Transverse colon (tissue), 4 donors: ENCODE measurements around the gene DLGAP1. TPM values are rescaled to one million over a fixed set of nuclear protein-coding genes. Genes with fewer than 3 reads are reported as not detected.

Experiments used
- DNase-seq: peaks from one replicate; pipeline ENCODE4 v3.0.0-alpha.2; 2019
- H3K27ac ChIP-seq, 4 donors: fragments of 200-600 bp; sonication (generic); 2 replicates each; pipeline ENCODE4 v1.5.1; 2016 to 2018; ENCODE audit warnings: inconsistent platforms in 4 of 4
- H3K27me3 ChIP-seq: fragments of 200-600 bp; sonication (generic); 2 replicates; pipeline ENCODE4 v1.5.1; 2017; ENCODE audit warnings: inconsistent platforms
- H3K36me3 ChIP-seq, 4 donors: fragments of 200-600 bp; sonication (generic); 2 replicates each; pipeline ENCODE4 v1.5.1; 2017 to 2019; ENCODE audit warnings: inconsistent platforms in 4 of 4
- H3K4me1 ChIP-seq, 4 donors: fragments of 200-600 bp; sonication (generic); 2 replicates each; pipeline ENCODE4 v1.5.1; 2017 to 2020; ENCODE audit warnings: inconsistent platforms in 4 of 4
- H3K4me3 ChIP-seq, 4 donors: fragments of 200-600 bp; sonication (generic); 1 replicate in 1 of 4; 2 replicates in 3 of 4; pipeline versions ENCODE4 v1.5.1 to v1.6.1; 2017 to 2019; ENCODE audit warnings: inconsistent platforms in 4 of 4
- H3K9me3 ChIP-seq, 2 donors: fragments of 200-600 bp; sonication (generic); 2 replicates each; pipeline ENCODE4 v1.5.1; 2017 to 2019; ENCODE audit warnings: inconsistent platforms in 2 of 2
- CTCF ChIP-seq, 5 experiments: fragments of 200-600 bp in 3 of 5; fragments of 450-650 bp in 2 of 5; sonication (generic) in 3 of 5; IDR thresholded peaks; 1 replicate in 2 of 5; 2 replicates in 3 of 5; pipeline ENCODE4 v1.5.1; 2016 to 2017; ENCODE audit warnings: antibody characterized with exemption in 5 of 5, inconsistent platforms in 3 of 5, mild to moderate bottlenecking in 2 of 5, moderate library complexity in 1 of 5
- EP300 ChIP-seq: sonication (generic); formaldehyde crosslinking; IDR thresholded peaks from one replicate; pipeline ENCODE4 v1.6.1; 2017; ENCODE audit warnings: antibody characterized with exemption, low read depth
- POLR2A ChIP-seq: fragments of 450-650 bp; IDR thresholded peaks from one replicate; pipeline ENCODE4 v1.6.1; 2016; ENCODE audit warnings: antibody characterized with exemption, mild to moderate bottlenecking, moderate library complexity
- POLR2AphosphoS5 ChIP-seq, 3 donors: sonication (generic); formaldehyde crosslinking; IDR thresholded peaks; one replicate each; pipeline ENCODE4 v1.6.1; 2016; ENCODE audit warnings: antibody characterized with exemption in 3 of 3
- WGBS, 2 donors: methylation state at CpG; one replicate each; pipeline ENCODE4 v1.1.5; 2018; ENCODE audit warnings: low coverage in 1 of 2; 5-methylcytosine and 5-hydroxymethylcytosine counted together
- in situ Hi-C, 4 donors: fragments of 200-750 bp; cut with MboI; loops; one replicate each; pipeline versions ENCODE4 v1.15.0 to v1.15.1; 2017; ENCODE audit warnings: low sequenced_read_pairs in 3 of 4, low pct_ligation_motif_present in 1 of 4, low pct_unique_long_range_greater_than_20kb in 1 of 4
- intact Hi-C: fragments of 100-400 bp; cut with DNase I; formaldehyde crosslinking; loops from one replicate; pipeline ENCODE4 v1.15.1; 2023; ENCODE audit warnings: low total_unique reads
- total RNA-seq, 4 donors: library from RNA; depleted of rRNA; stranded (reverse); fragments of >200 nt; gene quantifications; one replicate each; pipeline ENCODE4 v1.1.0, GENCODE V29; 2016

The DLGAP1 gene
- total RNA-seq, 4 donors from 2014 or later, result 2.7 to 7.2 (median 3.3) TPM

- no peak overlapping the region for H3K4me3 ChIP-seq
- H3K4me1 ChIP-seq, result no peaks in the 10 kb centered on the region
- intact Hi-C loops (no loop called here), in situ Hi-C loops (loop anchor here in 1 of 4 donors (25.0 kb wide), 1 partner anchor 176 kb away; no protein-coding TSS in a partner anchor)
- TF ChIP-seq POLR2A (no peak), EP300 (no peak), CTCF (IDR thresholded peaks at IDR 0.05) (no peak), POLR2AphosphoS5 (IDR thresholded peaks at IDR 0.05) (no peak)
- no peaks in the 10 kb centered on the region for H3K27me3 ChIP-seq
- H3K27ac ChIP-seq, result no peak overlapping the region
- H3K36me3 ChIP-seq, result no peaks in the 10 kb centered on the region
- DNase-seq, result no peak
- H3K9me3 ChIP-seq, result no peaks in the 10 kb centered on the region
- 79 to 82% methylated on average over 4 of the region's 4 CpGs for WGBS, 2 donors
Observed at GRCh38 chr18:3863006-3863405, 592.1 kb downstream of the DLGAP1 start.

- intact Hi-C loops (no loop called here), in situ Hi-C loops (loop anchor here in 1 of 4 donors (25.0 kb wide), 1 partner anchor 174 kb away; no protein-coding TSS in a partner anchor)
- WGBS, 2 donors, result 60 to 83% methylated on average over 1 of the region's 1 CpG
- no peaks in the 10 kb centered on the region for H3K4me1 ChIP-seq
- no peak overlapping the region for H3K4me3 ChIP-seq
- H3K27me3 ChIP-seq, result no peaks in the 10 kb centered on the region
- TF ChIP-seq POLR2AphosphoS5 (IDR thresholded peaks at IDR 0.05), result no peak
- no peak for TF ChIP-seq EP300
- TF ChIP-seq POLR2A, result no peak
- TF ChIP-seq CTCF (IDR thresholded peaks at IDR 0.05), result no peak
- no peaks in the 10 kb centered on the region for H3K36me3 ChIP-seq
- no peaks in the 10 kb centered on the region for H3K9me3 ChIP-seq
- no peak overlapping the region for H3K27ac ChIP-seq
- DNase-seq, result no peak
Observed at GRCh38 chr18:3861495-3861894, 593.6 kb downstream of the DLGAP1 start.

GRCh38 chr18:3857544-3857943, 597.6 kb downstream of the DLGAP1 start:
- no peak overlapping the region for H3K27ac ChIP-seq
- no peak for DNase-seq
- no peaks in the 10 kb centered on the region for H3K27me3 ChIP-seq
- TF ChIP-seq CTCF (IDR thresholded peaks at IDR 0.05) (no peak), POLR2AphosphoS5 (IDR thresholded peaks at IDR 0.05) (no peak), POLR2A (no peak), EP300 (no peak)
- intact Hi-C loops (no loop called here), in situ Hi-C loops (loop anchor here in 1 of 4 donors (25.0 kb wide), 1 partner anchor 170 kb away; no protein-coding TSS in a partner anchor)
- no peaks in the 10 kb centered on the region for H3K9me3 ChIP-seq
- no peak overlapping the region for H3K4me3 ChIP-seq
- 70 to 100% methylated on average over 1 of the region's 1 CpG for whole genome bisulfite sequencing, 2 donors
- H3K4me1 ChIP-seq, result no peaks in the 10 kb centered on the region
- no peaks in the 10 kb centered on the region for H3K36me3 ChIP-seq

- H3K27me3 ChIP-seq, result no peaks in the 10 kb centered on the region
- in situ Hi-C loops, result loop anchor here in 1 of 4 donors (25.0 kb wide), 1 partner anchor 169 kb away; no protein-coding TSS in a partner anchor
- WGBS, 2 donors, result 81 to 85% methylated on average over 3 of the region's 3 CpGs
Observed at GRCh38 chr18:3855966-3856365, 599.1 kb downstream of the DLGAP1 start.

More at GRCh38 chr18:3855966-3856365, 599.1 kb downstream of the DLGAP1 start:
- H3K4me3 ChIP-seq, result no peak overlapping the region
- intact Hi-C loops, result no loop called here
- H3K4me1 ChIP-seq, result no peaks in the 10 kb centered on the region
- no peaks in the 10 kb centered on the region for H3K36me3 ChIP-seq
- no peaks in the 10 kb centered on the region for H3K9me3 ChIP-seq
- TF ChIP-seq POLR2AphosphoS5 (IDR thresholded peaks at IDR 0.05) (no peak), EP300 (no peak), POLR2A (no peak), CTCF (IDR thresholded peaks at IDR 0.05) (no peak)
- no peak for DNase-seq
- H3K27ac ChIP-seq, result no peak overlapping the region
